Neuronal stem cell (in vitro differentiated cells): Measurements from ENCODE around the gene PTPN6.

ENCODE experiments used
- DNase-seq: peaks from one replicate; pipeline ENCODE4 v3.0.0-alpha.2; 2013; ENCODE audit warnings: low spot score
- H2AFZ ChIP-seq: one replicate; pipeline ENCODE4 v1.6.1; 2013; ENCODE audit warnings: mild to moderate bottlenecking, low read length, inconsistent platforms
- H2AK5ac ChIP-seq: 2 replicates; pipeline ENCODE4 v1.6.1; 2013; ENCODE audit warnings: low read depth, mild to moderate bottlenecking, inconsistent platforms, low read length, moderate library complexity, mixed read lengths
- H2BK120ac ChIP-seq: 2 replicates; pipeline ENCODE4 v1.6.1; 2013; ENCODE audit warnings: low read depth, mild to moderate bottlenecking, inconsistent platforms, low read length, moderate library complexity, mixed read lengths
- H2BK12ac ChIP-seq: one replicate; pipeline ENCODE4 v1.6.1; 2013; ENCODE audit warnings: low read length, inconsistent platforms
- H2BK15ac ChIP-seq: 2 replicates; pipeline ENCODE4 v1.6.1; 2013; ENCODE audit warnings: mild to moderate bottlenecking, low read length, inconsistent platforms, mixed read lengths
- H2BK5ac ChIP-seq: one replicate; pipeline ENCODE4 v1.6.1; 2013; ENCODE audit warnings: inconsistent platforms, mild to moderate bottlenecking, low read length, moderate library complexity
- H3K14ac ChIP-seq: one replicate; pipeline ENCODE4 v1.6.1; 2013; ENCODE audit warnings: low read length, inconsistent platforms
- H3K18ac ChIP-seq: 2 replicates; pipeline ENCODE4 v1.6.1; 2013; ENCODE audit warnings: low read length, inconsistent platforms
- H3K23ac ChIP-seq: 2 replicates; pipeline ENCODE4 v1.6.1; 2013; ENCODE audit warnings: low read depth, mild to moderate bottlenecking, mixed read lengths, low read length, inconsistent platforms; ENCODE audit not compliant: poor library complexity
- H3K27ac ChIP-seq: replicated peaks from 3 replicates; pipeline ENCODE4 v1.5.1; 2013; ENCODE audit warnings: low read length, inconsistent platforms
- H3K27me3 ChIP-seq, 3 experiments: 2 replicates each; pipeline ENCODE4 v1.6.1; 2013; ENCODE audit warnings: low read length in 3 of 3, mild to moderate bottlenecking in 2 of 3, inconsistent platforms in 1 of 3, low read depth in 1 of 3, mixed read lengths in 1 of 3, moderate library complexity in 1 of 3; ENCODE audit not compliant: control insufficient read depth in 3 of 3, insufficient read depth in 3 of 3
- H3K36me3 ChIP-seq, 2 donors: replicated peaks in 1 of 2; 2 replicates each; pipeline ENCODE4 v1.6.1; 2013; ENCODE audit warnings: low read length in 2 of 2; ENCODE audit not compliant: control insufficient read depth in 2 of 2, insufficient read depth in 2 of 2
- H3K4ac ChIP-seq: 2 replicates; pipeline ENCODE4 v1.6.1; 2013; ENCODE audit warnings: inconsistent platforms, mild to moderate bottlenecking, low read length, moderate library complexity
- H3K4me1 ChIP-seq, 2 donors: 1 replicate in 1 of 2; 2 replicates in 1 of 2; pipeline ENCODE4 v1.6.1; 2013; ENCODE audit warnings: low read length in 2 of 2, low read depth in 1 of 2; ENCODE audit not compliant: control insufficient read depth in 2 of 2, insufficient read depth in 1 of 2
- H3K4me2 ChIP-seq: one replicate; pipeline ENCODE4 v1.6.1; 2013; ENCODE audit warnings: mild to moderate bottlenecking, low read length, inconsistent platforms; ENCODE audit not compliant: insufficient read depth, poor library complexity, severe bottlenecking
- H3K4me3 ChIP-seq, 2 donors: 2 replicates each; pipeline ENCODE4 v1.5.1; 2013; ENCODE audit warnings: low read length in 2 of 2, mild to moderate bottlenecking in 2 of 2, inconsistent platforms in 1 of 2, moderate library complexity in 1 of 2
- H3K79me1 ChIP-seq: one replicate; pipeline ENCODE4 v1.6.1; 2013; ENCODE audit warnings: low read depth, mild to moderate bottlenecking, inconsistent platforms, low read length, moderate library complexity
- H3K9ac ChIP-seq: one replicate; pipeline ENCODE4 v1.6.1; 2013; ENCODE audit warnings: mild to moderate bottlenecking, low read depth, low read length, inconsistent platforms; ENCODE audit not compliant: poor library complexity
- H3K9me3 ChIP-seq, 2 donors: replicated peaks in 1 of 2; 2 replicates each; pipeline versions ENCODE3 to v1.6.1; 2013; ENCODE audit warnings: low read length in 2 of 2, mild to moderate bottlenecking in 2 of 2, inconsistent platforms in 1 of 2, low read depth in 1 of 2, mixed read lengths in 1 of 2, moderate library complexity in 1 of 2; ENCODE audit not compliant: control insufficient read depth in 2 of 2, insufficient read depth in 1 of 2
- H4K8ac ChIP-seq: one replicate; pipeline ENCODE4 v1.6.1; 2013; ENCODE audit warnings: low read depth, mild to moderate bottlenecking, inconsistent platforms, low read length, moderate library complexity
- H4K91ac ChIP-seq: one replicate; pipeline ENCODE4 v1.6.1; 2013; ENCODE audit warnings: low read length, low read depth, mild to moderate bottlenecking, inconsistent platforms; ENCODE audit not compliant: poor library complexity
- WGBS, 2 donors: extraction: QIAGEN DNeasy Blood & Tissue Kit; methylation state at CpG; one replicate each; pipeline ENCODE4 v1.1.7; 2013; ENCODE audit warnings: missing lambda C conversion rate in 2 of 2, mixed read lengths in 1 of 2; ENCODE audit not compliant: insufficient read length in 2 of 2, insufficient replicate concordance in 1 of 2; ENCODE audit errors: extremely low coverage in 2 of 2; 5-methylcytosine and 5-hydroxymethylcytosine counted together

PTPN6 gene

DNA sequence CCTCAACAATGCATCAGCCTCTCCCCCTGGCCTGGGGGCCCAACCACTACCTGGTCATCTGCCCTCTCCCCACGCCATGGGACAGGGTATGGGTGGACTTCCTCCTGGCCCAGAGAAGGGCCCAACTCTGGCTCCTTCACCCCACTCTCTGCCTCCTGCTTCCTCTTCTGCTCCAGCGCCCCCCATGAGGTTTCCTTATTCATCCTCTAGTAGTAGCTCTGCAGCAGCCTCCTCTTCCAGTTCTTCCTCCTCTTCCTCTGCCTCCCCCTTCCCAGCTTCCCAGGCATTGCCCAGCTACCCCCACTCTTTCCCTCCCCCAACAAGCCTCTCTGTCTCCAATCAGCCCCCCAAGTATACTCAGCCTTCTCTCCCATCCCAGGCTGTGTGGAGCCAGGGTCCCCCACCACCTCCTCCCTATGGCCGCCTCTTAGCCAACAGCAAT, 14.9 kb upstream of the PTPN6 start:
- H3K27me3 ChIP-seq: no peaks in the 10 kb centered on the region

DNA sequence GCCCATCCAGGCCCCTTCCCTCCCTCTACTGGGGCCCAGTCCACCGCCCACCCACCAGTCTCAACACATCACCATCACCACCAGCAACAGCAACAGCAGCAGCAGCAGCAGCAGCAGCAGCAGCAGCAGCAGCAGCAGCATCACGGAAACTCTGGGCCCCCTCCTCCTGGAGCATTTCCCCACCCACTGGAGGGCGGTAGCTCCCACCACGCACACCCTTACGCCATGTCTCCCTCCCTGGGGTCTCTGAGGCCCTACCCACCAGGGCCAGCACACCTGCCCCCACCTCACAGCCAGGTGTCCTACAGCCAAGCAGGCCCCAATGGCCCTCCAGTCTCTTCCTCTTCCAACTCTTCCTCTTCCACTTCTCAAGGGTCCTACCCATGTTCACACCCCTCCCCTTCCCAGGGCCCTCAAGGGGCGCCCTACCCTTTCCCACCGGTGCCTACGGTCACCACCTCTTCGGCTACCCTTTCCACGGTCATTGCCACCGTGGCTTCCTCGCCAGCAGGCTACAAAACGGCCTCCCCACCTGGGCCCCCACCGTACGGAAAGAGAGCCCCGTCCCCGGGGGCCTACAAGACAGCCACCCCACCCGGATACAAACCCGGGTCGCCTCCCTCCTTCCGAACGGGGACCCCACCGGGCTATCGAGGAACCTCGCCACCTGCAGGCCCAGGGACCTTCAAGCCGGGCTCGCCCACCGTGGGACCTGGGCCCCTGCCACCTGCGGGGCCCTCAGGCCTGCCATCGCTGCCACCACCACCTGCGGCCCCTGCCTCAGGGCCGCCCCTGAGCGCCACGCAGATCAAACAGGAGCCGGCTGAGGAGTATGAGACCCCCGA, 14.3 kb upstream of the PTPN6 start:
- H3K4me2 ChIP-seq: peak overlapping the region; percentile 62
- no peak overlapping the region for H2BK12ac ChIP-seq
- H3K14ac ChIP-seq: no peak overlapping the region
- no CpG with 5 or more reads among the region's 36 CpGs for WGBS, 2 donors
- no peak overlapping the region for H3K4me3 ChIP-seq
- no peak overlapping the region for H2AFZ ChIP-seq
- no peak overlapping the region for H2BK120ac ChIP-seq
- peak overlapping the region; percentile 98 for H2AK5ac ChIP-seq
- H4K8ac ChIP-seq: no peak overlapping the region
- no peak overlapping the region for H2BK15ac ChIP-seq
- H3K9ac ChIP-seq: peak overlapping the region; percentile 94
- H3K36me3 ChIP-seq: peaks cover 52 to 90% of the 10 kb centered on the region in 2 donors
- no peak overlapping the region for H4K91ac ChIP-seq
- peaks cover 16% of the 10 kb centered on the region for H3K79me1 ChIP-seq
- peak overlapping the region; percentile 100 for H3K23ac ChIP-seq
- DNase-seq: no peak
- peaks cover 3 to 6% of the 10 kb centered on the region in 2 donors for H3K4me1 ChIP-seq
- H3K9me3 ChIP-seq: no peaks in the 10 kb centered on the region
- H2BK5ac ChIP-seq: peak overlapping the region; percentile 59
- peak overlapping the region; percentile 100 for H3K18ac ChIP-seq
- H3K27me3 ChIP-seq: no peaks in the 10 kb centered on the region
- no peak overlapping the region for H3K4ac ChIP-seq
- H3K27ac ChIP-seq: peak overlapping the region; percentile 95

More for the DNA sequence above, 14.9 kb upstream of the PTPN6 start:
- no peak overlapping the region for H2BK15ac ChIP-seq
- no peak for DNase-seq
- no peak overlapping the region for H3K4ac ChIP-seq
- no peak overlapping the region for H3K9ac ChIP-seq
- H2AK5ac ChIP-seq: no peak overlapping the region
- H3K4me2 ChIP-seq: no peak overlapping the region
- no peak overlapping the region for H2BK120ac ChIP-seq
- H3K27ac ChIP-seq: peak overlapping the region; percentile 95
- no peak overlapping the region for H4K8ac ChIP-seq
- no peak overlapping the region for H2AFZ ChIP-seq
- H2BK5ac ChIP-seq: no peak overlapping the region
- no peak overlapping the region for H2BK12ac ChIP-seq
- peaks cover 16% of the 10 kb centered on the region for H3K79me1 ChIP-seq
- H3K14ac ChIP-seq: no peak overlapping the region
- no peak overlapping the region for H3K18ac ChIP-seq
- no peaks in the 10 kb centered on the region for H3K9me3 ChIP-seq
- peaks cover 46 to 85% of the 10 kb centered on the region in 2 donors for H3K36me3 ChIP-seq
- peaks cover 3 to 6% of the 10 kb centered on the region in 2 donors for H3K4me1 ChIP-seq
- WGBS, 2 donors: no CpG with 5 or more reads among the region's 3 CpGs
- H3K23ac ChIP-seq: peak overlapping the region; percentile 100
- no peak overlapping the region for H4K91ac ChIP-seq
- no peak overlapping the region for H3K4me3 ChIP-seq

DNA sequence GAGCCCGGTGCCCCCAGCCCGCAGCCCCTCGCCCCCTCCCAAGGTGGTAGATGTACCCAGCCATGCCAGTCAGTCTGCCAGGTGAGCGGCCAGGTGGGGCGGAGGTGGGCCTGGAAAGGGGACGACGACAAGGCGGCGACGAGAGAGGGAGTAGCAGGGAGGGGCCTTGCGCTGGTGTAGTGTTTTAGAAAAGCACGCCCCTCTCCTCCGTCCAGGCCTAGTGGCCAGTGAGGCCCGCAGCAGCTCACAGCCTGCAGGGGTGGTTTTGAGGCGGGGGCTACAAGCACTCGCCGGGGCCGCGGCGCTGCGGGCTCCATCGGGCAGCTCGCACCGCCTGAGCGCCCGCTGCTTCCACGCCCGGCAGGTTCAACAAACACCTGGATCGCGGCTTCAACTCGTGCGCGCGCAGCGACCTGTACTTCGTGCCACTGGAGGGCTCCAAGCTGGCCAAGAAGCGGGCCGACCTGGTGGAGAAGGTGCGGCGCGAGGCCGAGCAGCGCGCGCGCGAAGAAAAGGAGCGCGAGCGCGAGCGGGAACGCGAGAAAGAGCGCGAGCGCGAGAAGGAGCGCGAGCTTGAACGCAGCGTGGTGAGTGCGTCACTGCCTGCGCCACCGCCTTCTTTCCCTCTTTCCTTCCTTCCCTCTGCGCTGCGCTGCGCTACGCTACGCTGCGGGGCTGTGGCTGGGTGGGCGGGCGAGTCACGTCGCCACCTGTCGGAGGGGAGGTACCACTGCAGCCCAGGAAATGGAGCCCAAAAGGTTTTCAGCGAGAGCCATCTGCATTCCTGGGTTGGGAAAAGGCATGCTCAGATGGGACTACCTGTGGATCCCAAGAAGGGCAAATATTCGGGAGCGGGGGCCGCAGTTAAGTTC, 13.4 kb upstream of the PTPN6 start:
- WGBS, 2 donors: no CpG with 5 or more reads among the region's 80 CpGs
- Histone ChIP-seq H3K18ac (peak overlapping the region; percentile 100), H3K23ac (peak overlapping the region; percentile 100), H3K4me1 (peaks cover 3 to 6% of the 10 kb centered on the region in 2 donors), H3K4ac (peak overlapping the region; percentile 86), H2BK5ac (peak overlapping the region; percentile 99), H3K27me3 (no peaks in the 10 kb centered on the region), H2BK12ac (no peak overlapping the region), H2BK120ac (peak overlapping the region; percentile 50), H3K9ac (peak overlapping the region; percentile 94), H3K9me3 (no peaks in the 10 kb centered on the region), H3K27ac (peak overlapping the region; percentile 95), H3K4me2 (peak overlapping the region; percentile 66), H3K36me3 (peaks cover 55 to 88% of the 10 kb centered on the region in 2 donors), H3K4me3 (peak overlapping the region; percentile 51 to 78), H4K8ac (peak overlapping the region; percentile 90), H3K79me1 (peaks cover 16% of the 10 kb centered on the region), H2AK5ac (peak overlapping the region; percentile 98), H2BK15ac (peak overlapping the region; percentile 52), H3K14ac (peak overlapping the region; percentile 86), H2AFZ (peak overlapping the region; percentile 80), H4K91ac (peak overlapping the region; percentile 98)
- peak; percentile 95 for DNase-seq
